ENCODE measurements around the gene ALAS2.
"Not testable (repeated sequence)": the region's sequence is repeated elsewhere in the genome, so short reads cannot be mapped to it uniquely, and the experiment has no call there.

The ALAS2 gene

GRCh38 chrX:55004231-55004630 lies 26.5 kb downstream of the ALAS2 start:
- no peak for DNase-seq

- peak; percentile 73 to 94 (median 91) for DNase-seq
Measured at GRCh38 chrX:54999717-55000598, 30.8 kb downstream of the ALAS2 start, which contains the start of gene APEX2. TSS of gene APEX2 (plus strand) at chrX:55000363. CDS start at chrX:55000423, 60 bp downstream.

GRCh38 chrX:54995621-54996020 lies 35.2 kb downstream of the ALAS2 start:
- DNase-seq: no peak

- no peak for DNase-seq
Measured at GRCh38 chrX:54994668-54995351, 36.0 kb downstream of the ALAS2 start.

- DNase-seq: no peak
Measured at GRCh38 chrX:54994099-54994498, 36.7 kb downstream of the ALAS2 start, which contains the start of gene PFKFB1. TSS of gene PFKFB1 (minus strand) at chrX:54994188. CDS start at chrX:54994007, 181 bp downstream.

- no peak for DNase-seq
Measured at GRCh38 chrX:54992911-54993622, 37.7 kb downstream of the ALAS2 start.

- DNase-seq: no peak
Measured at GRCh38 chrX:54991706-54992105, 39.1 kb downstream of the ALAS2 start.

GRCh38 chrX:54983306-54983705 lies 47.5 kb downstream of the ALAS2 start:
- DNase-seq: not testable (repeated sequence)

GRCh38 chrX:54980334-54980733 lies 50.4 kb downstream of the ALAS2 start:
- no peak for DNase-seq

- DNase-seq: no peak
Measured at GRCh38 chrX:54979432-54979831, 51.3 kb downstream of the ALAS2 start.

GRCh38 chrX:54978448-54978847 lies 52.3 kb downstream of the ALAS2 start:
- DNase-seq: no peak

- DNase-seq: no peak
Measured at GRCh38 chrX:54977387-54977786, 53.4 kb downstream of the ALAS2 start.

GRCh38 chrX:54964766-54965497 lies 65.8 kb downstream of the ALAS2 start:
- DNase-seq: no peak

- DNase-seq: no peak
Measured at GRCh38 chrX:54961750-54962149, 69.0 kb downstream of the ALAS2 start.
